Lower leg skin (tissue), 3 donors: ENCODE data around the gene STPG3.

Source experiments
- POLR2A ChIP-seq, 2 donors: fragments of 450-650 bp; IDR thresholded peaks; one replicate each; pipeline ENCODE4 v1.6.1; 2016 to 2017; ENCODE audit warnings: antibody characterized with exemption in 2 of 2, mild to moderate bottlenecking in 1 of 2, moderate library complexity in 1 of 2
- TF ChIP-seq, protein P1 (sequence below), 3 donors: fragments of 450-650 bp; IDR thresholded peaks; one replicate each; pipeline ENCODE4 v1.5.1; 2016; ENCODE audit warnings: antibody characterized with exemption in 3 of 3, mild to moderate bottlenecking in 3 of 3, moderate library complexity in 2 of 3

- TF ChIP-seq, protein P1, sequence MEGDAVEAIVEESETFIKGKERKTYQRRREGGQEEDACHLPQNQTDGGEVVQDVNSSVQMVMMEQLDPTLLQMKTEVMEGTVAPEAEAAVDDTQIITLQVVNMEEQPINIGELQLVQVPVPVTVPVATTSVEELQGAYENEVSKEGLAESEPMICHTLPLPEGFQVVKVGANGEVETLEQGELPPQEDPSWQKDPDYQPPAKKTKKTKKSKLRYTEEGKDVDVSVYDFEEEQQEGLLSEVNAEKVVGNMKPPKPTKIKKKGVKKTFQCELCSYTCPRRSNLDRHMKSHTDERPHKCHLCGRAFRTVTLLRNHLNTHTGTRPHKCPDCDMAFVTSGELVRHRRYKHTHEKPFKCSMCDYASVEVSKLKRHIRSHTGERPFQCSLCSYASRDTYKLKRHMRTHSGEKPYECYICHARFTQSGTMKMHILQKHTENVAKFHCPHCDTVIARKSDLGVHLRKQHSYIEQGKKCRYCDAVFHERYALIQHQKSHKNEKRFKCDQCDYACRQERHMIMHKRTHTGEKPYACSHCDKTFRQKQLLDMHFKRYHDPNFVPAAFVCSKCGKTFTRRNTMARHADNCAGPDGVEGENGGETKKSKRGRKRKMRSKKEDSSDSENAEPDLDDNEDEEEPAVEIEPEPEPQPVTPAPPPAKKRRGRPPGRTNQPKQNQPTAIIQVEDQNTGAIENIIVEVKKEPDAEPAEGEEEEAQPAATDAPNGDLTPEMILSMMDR (IDR thresholded peaks at IDR 0.05): no peak
- TF ChIP-seq POLR2A (IDR thresholded peaks at IDR 0.05): no peak
Measured at GRCh38 chr9:137243626-137244485, 7.2 kb upstream of the STPG3 start.
